ENCODE data around the gene PLEKHA5.

PLEKHA5 gene

GRCh38 chr12:19127270-19127669, 2.3 kb upstream of the PLEKHA5 start:
- DNase-seq (ENCODE audit: low read depth) = no peak

GRCh38 chr12:19128485-19128884, 1.0 kb upstream of the PLEKHA5 start:
- no peak for DNase-seq (ENCODE audit: low read depth)

- DNase-seq (ENCODE audit: low read depth) = no peak
Observed at GRCh38 chr12:19129122-19129485, 429 bp upstream of the PLEKHA5 start.

- DNase-seq (ENCODE audit: low read depth) = no peak
Observed at GRCh38 chr12:19130224-19131024, 891 bp downstream of the PLEKHA5 start.

GRCh38 chr12:19131025-19131444, 1.5 kb downstream of the PLEKHA5 start:
- peak; percentile 41 for DNase-seq (ENCODE audit: low read depth)

- DNase-seq (ENCODE audit: low read depth) = no peak
Observed at GRCh38 chr12:19138551-19138950, 9.0 kb downstream of the PLEKHA5 start.

- DNase-seq (ENCODE audit: low read depth) = no peak
Observed at GRCh38 chr12:19138956-19139355, 9.4 kb downstream of the PLEKHA5 start.

GRCh38 chr12:19139615-19140194, 10.2 kb downstream of the PLEKHA5 start:
- DNase-seq (ENCODE audit: low read depth) = no peak

- DNase-seq (ENCODE audit: low read depth) = no peak
Observed at GRCh38 chr12:19140381-19141236, 11.1 kb downstream of the PLEKHA5 start.

- DNase-seq (ENCODE audit: low read depth) = no peak
Observed at GRCh38 chr12:19142499-19142898, 13.0 kb downstream of the PLEKHA5 start.

- DNase-seq (ENCODE audit: low read depth) = no peak
Observed at GRCh38 chr12:19144287-19144686, 14.8 kb downstream of the PLEKHA5 start.

GRCh38 chr12:19144985-19145384, 15.5 kb downstream of the PLEKHA5 start:
- no peak for DNase-seq (ENCODE audit: low read depth)

GRCh38 chr12:19148860-19149259, 19.3 kb downstream of the PLEKHA5 start:
- no peak for DNase-seq (ENCODE audit: low read depth)

GRCh38 chr12:19150273-19150900, 20.9 kb downstream of the PLEKHA5 start:
- no peak for DNase-seq (ENCODE audit: low read depth)

- no peak for DNase-seq (ENCODE audit: low read depth)
Observed at GRCh38 chr12:19151298-19151697, 21.8 kb downstream of the PLEKHA5 start.

- no peak for DNase-seq (ENCODE audit: low read depth)
Observed at GRCh38 chr12:19153396-19153795, 23.9 kb downstream of the PLEKHA5 start.

GRCh38 chr12:19154686-19155085, 25.2 kb downstream of the PLEKHA5 start:
- no peak for DNase-seq (ENCODE audit: low read depth)

GRCh38 chr12:19155981-19156734, 26.6 kb downstream of the PLEKHA5 start:
- no peak for DNase-seq (ENCODE audit: low read depth)

- peak; percentile 74 for DNase-seq (ENCODE audit: low read depth)
Observed at GRCh38 chr12:19158923-19159322, 29.4 kb downstream of the PLEKHA5 start.

- DNase-seq (ENCODE audit: low read depth) = no peak
Observed at GRCh38 chr12:19161216-19161615, 31.7 kb downstream of the PLEKHA5 start.

- no peak for DNase-seq (ENCODE audit: low read depth)
Observed at GRCh38 chr12:19165451-19165850, 35.9 kb downstream of the PLEKHA5 start.

- DNase-seq (ENCODE audit: low read depth) = no peak
Observed at GRCh38 chr12:19166387-19166786, 36.9 kb downstream of the PLEKHA5 start.

Data from fibroblast of gingiva (primary cell).